Ovary (tissue), 9 donors: ENCODE results near the gene SFI1. TPM values are rescaled to one million over a fixed set of nuclear protein-coding genes. Genes with fewer than 3 reads are reported as not detected.
"Not testable (repeated sequence)": the region's sequence is repeated elsewhere in the genome, so short reads cannot be mapped to it uniquely, and the experiment has no call there.

ENCODE experiments used
- DNase-seq, 5 donors: peaks; one replicate each; pipeline ENCODE4 v3.0.0-alpha.2; 2019 to 2020
- H3K27ac ChIP-seq, 2 donors: fragments of 200-600 bp; one replicate each; pipeline versions ENCODE4 v1.5.1 to v1.8.0; 2019 to 2022
- H3K27me3 ChIP-seq: fragments of 200-600 bp; one replicate; pipeline ENCODE4 v1.8.0; 2022
- H3K36me3 ChIP-seq: fragments of 200-600 bp; sonication (generic); one replicate; pipeline ENCODE4 v1.5.1; 2019
- H3K4me1 ChIP-seq: one replicate; pipeline ENCODE4 v1.8.1; 2013; ENCODE audit warnings: mild to moderate bottlenecking, moderate library complexity; ENCODE audit not compliant: insufficient read depth
- H3K4me3 ChIP-seq: fragments of 200-600 bp; sonication (generic); one replicate; pipeline ENCODE4 v1.5.1; 2017
- H3K9me3 ChIP-seq, 2 donors: fragments of 200-600 bp in 1 of 2; sonication (generic) in 1 of 2; one replicate each; pipeline versions ENCODE4 v1.5.1 to v1.8.1; 2013 to 2019; ENCODE audit warnings: mild to moderate bottlenecking in 1 of 2, moderate library complexity in 1 of 2
- EP300 ChIP-seq: sonication (generic); formaldehyde crosslinking; IDR thresholded peaks from one replicate; pipeline ENCODE4 v1.6.1; 2017; ENCODE audit warnings: antibody characterized with exemption
- POLR2A ChIP-seq: fragments of 450-650 bp; IDR thresholded peaks from one replicate; pipeline ENCODE4 v1.6.1; 2017; ENCODE audit warnings: antibody characterized with exemption, mild to moderate bottlenecking, moderate library complexity
- WGBS, 3 donors: extraction: QIAGEN DNeasy Blood & Tissue Kit in 1 of 3; methylation state at CpG; one replicate each; pipeline versions ENCODE4 v1.1.5 to v1.1.7; 2013 to 2017; 5-methylcytosine and 5-hydroxymethylcytosine counted together
- intact Hi-C, 4 donors: fragments of 100-400 bp; cut with DNase I; formaldehyde crosslinking; loops; one replicate each; pipeline versions ENCODE4 v1.11.0 to v1.15.1; 2022 to 2023
- polyA plus RNA-seq, 2 donors: library from polyadenylated mRNA; stranded (reverse); fragments of 200-250 nt in 1 of 2; fragments of 350-450 nt in 1 of 2; fragmentation: Illumina TruSeq in 1 of 2; extraction: RNeasy Lipid Tissue Mini Kit (QIAGEN cat#74804) in 1 of 2; gene quantifications; one replicate each; pipeline ENCODE4 v1.2.3, GENCODE V29; 2013 to 2014
- total RNA-seq, 7 donors: library from RNA; depleted of rRNA in 2 of 7; stranded (reverse); fragments of >200 nt in 2 of 7; fragmentation: NEBNext Ultra II Directional in 3 of 7; extraction: Animal tissue kit (Norgen Biotek cat#: 25700) in 3 of 7; gene quantifications; one replicate each; pipeline versions ENCODE4 v1.1.0 to v1.2.4, GENCODE V29; 2016 to 2023
- TF ChIP-seq, protein P1 (sequence below), 3 donors: fragments of 450-650 bp in 2 of 3; fragments of 200-600 bp in 1 of 3; IDR thresholded peaks; one replicate each; pipeline versions ENCODE4 v1.5.1 to v1.8.0; 2016 to 2022; ENCODE audit warnings: antibody characterized with exemption in 3 of 3, mild to moderate bottlenecking in 1 of 3
- donor health status: DM: no; HTN: no; CAD: no; lungs with moderate emphysema.
- donor health status: DM: no; HTN: no; CAD: no.
- donor health status: Bipolar disorder and iron deficiency.
- donor health status: DM: yes; HTN: yes; CAD: no.
- donor health status: DM: no; HTN: no; CAD: no.
- donor health status: DM: yes; HTN: yes; CAD: no.

The SFI1 gene
- total and polyA plus RNA-seq, 9 donors, result 10.8 to 33.9 (median 25.2) TPM

DNA sequence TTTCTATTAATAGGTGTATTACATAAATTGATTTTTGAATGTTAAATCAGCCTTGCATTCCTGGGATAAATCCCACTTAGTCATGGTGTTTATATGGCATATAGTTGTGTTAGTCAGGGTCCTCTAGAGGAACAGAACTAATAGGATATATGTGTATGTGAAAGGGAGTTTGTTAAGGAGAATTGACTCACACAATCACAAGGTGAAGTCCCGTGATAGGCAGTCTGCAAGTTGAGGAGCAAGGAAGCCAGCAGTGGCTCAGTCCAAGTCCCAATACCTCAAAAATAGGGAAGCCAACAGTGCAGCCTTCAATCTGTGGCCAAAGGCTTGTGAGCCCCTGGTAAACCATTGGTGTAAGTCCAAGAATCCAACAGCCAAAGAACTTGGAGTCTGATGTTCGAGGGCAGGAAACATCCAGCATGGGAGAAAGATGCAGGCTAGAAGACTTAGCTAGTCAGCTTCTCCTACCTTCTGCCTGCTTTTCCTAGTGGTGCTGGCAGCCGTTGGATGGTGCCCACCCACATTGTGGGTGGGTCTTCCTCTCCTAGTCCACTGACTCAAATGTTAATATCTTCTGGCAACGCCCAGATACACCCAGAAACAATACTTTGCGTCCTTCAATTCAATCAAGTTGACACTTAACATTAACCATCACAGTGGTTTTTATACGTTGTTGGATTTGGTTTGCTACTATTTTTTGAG is 12.9 kb downstream of the SFI1 start:
- no peaks in the 10 kb centered on the region for H3K27me3 ChIP-seq
- DNase-seq, result no peak
- no peaks in the 10 kb centered on the region for H3K36me3 ChIP-seq
- H3K4me3 ChIP-seq, result no peak overlapping the region
- no peaks in the 10 kb centered on the region for H3K9me3 ChIP-seq
- TF ChIP-seq EP300 (no peak), POLR2A (no peak)
- TF ChIP-seq, protein P1, sequence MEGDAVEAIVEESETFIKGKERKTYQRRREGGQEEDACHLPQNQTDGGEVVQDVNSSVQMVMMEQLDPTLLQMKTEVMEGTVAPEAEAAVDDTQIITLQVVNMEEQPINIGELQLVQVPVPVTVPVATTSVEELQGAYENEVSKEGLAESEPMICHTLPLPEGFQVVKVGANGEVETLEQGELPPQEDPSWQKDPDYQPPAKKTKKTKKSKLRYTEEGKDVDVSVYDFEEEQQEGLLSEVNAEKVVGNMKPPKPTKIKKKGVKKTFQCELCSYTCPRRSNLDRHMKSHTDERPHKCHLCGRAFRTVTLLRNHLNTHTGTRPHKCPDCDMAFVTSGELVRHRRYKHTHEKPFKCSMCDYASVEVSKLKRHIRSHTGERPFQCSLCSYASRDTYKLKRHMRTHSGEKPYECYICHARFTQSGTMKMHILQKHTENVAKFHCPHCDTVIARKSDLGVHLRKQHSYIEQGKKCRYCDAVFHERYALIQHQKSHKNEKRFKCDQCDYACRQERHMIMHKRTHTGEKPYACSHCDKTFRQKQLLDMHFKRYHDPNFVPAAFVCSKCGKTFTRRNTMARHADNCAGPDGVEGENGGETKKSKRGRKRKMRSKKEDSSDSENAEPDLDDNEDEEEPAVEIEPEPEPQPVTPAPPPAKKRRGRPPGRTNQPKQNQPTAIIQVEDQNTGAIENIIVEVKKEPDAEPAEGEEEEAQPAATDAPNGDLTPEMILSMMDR (IDR thresholded peaks at IDR 0.05), result no peak
- WGBS, 3 donors, result 85 to 91% (median 91%) methylated on average over 6 of the region's 6 CpGs
- H3K27ac ChIP-seq, result no peak overlapping the region
- intact Hi-C loops, result no loop called here
- no peaks in the 10 kb centered on the region for H3K4me1 ChIP-seq

DNA sequence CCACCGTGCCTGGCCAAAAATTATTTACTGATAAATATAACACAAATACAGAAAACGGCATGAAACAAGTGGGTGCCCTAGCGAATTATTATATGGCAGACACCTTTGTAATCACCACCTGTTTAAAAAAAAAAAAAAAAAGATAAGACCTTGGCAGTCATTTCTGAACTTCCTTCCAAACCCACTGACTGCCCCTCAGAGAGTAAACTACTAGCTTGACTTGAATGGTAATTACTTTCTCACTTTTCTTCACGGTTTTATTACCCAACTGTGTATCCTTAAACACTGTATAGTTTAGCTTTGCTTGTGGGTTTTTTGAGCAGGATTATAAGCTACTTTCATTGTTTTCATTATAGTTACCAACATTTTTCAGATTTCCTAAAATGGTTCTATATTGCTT is 23.7 kb downstream of the SFI1 start:
- Histone ChIP-seq H3K27ac (no peak overlapping the region), H3K27me3 (no peaks in the 10 kb centered on the region), H3K4me1 (no peaks in the 10 kb centered on the region), H3K9me3 (no peaks in the 10 kb centered on the region), H3K4me3 (no peak overlapping the region), H3K36me3 (no peaks in the 10 kb centered on the region)
- no peak for DNase-seq
- TF ChIP-seq POLR2A (no peak), EP300 (no peak)
- TF ChIP-seq, protein P1 (IDR thresholded peaks at IDR 0.05), result no peak
- intact Hi-C loops, result no loop called here
- 67 to 84% (median 77%) methylated on average over 4 of the region's 4 CpGs for WGBS, 3 donors

DNA sequence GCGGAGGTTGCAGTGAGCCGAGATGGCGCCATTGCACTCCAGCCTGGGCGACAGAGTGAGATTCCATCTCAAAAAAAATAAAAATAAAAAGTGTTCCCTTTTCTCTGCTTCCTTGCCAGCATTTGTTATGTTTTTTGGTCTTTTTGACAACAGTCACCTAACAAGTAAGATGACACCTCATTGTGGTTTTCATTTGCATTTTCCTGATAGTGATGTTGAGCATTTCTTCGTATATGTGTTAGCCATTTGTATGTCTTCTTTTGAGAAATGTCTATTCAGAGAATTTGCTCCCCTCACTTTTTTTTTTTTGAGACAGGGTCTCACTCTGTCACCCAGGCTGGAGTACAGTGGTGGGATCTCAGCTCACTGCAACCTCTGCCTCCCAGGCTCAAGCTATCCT is 27.8 kb downstream of the SFI1 start:
- H3K9me3 ChIP-seq, DNase-seq, H3K4me3 ChIP-seq, H3K4me1 ChIP-seq, H3K27me3 ChIP-seq, intact Hi-C loops, H3K27ac ChIP-seq, H3K36me3 ChIP-seq: not testable (repeated sequence)
- 95 to 97% (median 97%) methylated on average over 5 of the region's 5 CpGs for WGBS, 3 donors

DNA sequence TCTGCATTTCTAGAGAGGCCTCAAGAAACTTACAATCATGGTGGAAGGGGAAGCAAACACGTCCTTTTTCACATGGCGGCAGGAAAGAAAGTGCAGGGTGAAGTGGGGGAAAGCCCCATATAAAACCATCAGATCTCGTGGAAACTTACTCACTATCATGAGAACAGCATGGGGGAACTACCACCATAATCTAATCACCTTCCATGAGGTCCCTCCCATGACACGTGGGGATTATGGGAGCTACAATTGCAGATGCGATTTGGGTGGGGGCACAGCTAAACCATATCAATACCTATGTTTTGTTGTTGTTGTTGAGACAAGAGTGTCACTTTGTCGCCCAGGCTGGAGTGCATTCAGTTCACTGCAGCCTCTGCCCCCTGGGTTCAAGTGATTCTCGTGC is 29.9 kb downstream of the SFI1 start:
- H3K4me1 ChIP-seq, result no peaks in the 10 kb centered on the region
- DNase-seq, result no peak
- H3K4me3 ChIP-seq, result no peak overlapping the region
- no peaks in the 10 kb centered on the region for H3K27me3 ChIP-seq
- no peaks in the 10 kb centered on the region for H3K9me3 ChIP-seq
- TF ChIP-seq EP300, result no peak
- TF ChIP-seq POLR2A, result no peak
- TF ChIP-seq, protein P1 (IDR thresholded peaks at IDR 0.05), result no peak
- intact Hi-C loops, result no loop called here
- H3K36me3 ChIP-seq, result no peaks in the 10 kb centered on the region
- no peak overlapping the region for H3K27ac ChIP-seq
- WGBS, 3 donors, result 93 to 96% (median 95%) methylated on average over 7 of the region's 7 CpGs

DNA sequence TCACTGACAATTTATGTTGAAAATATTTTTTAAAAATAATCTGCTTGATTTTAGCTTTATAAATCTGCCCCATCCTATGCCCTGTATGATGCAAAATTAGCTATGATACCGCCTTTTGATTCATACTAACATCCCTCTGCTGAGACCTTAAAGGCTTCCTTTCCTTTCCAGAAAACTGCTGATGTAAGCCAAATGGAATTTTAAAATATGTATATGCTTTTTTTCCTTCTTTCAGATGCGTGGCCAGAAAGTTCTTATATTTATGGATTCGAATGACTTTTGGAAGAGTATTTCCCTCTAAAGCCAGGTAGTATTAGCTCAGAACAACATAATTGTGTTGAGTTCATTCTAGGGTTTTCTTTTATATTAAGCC is 34.5 kb downstream of the SFI1 start:
- Histone ChIP-seq H3K27me3 (no peaks in the 10 kb centered on the region), H3K9me3 (no peaks in the 10 kb centered on the region), H3K36me3 (no peaks in the 10 kb centered on the region), H3K4me3 (no peak overlapping the region), H3K4me1 (no peaks in the 10 kb centered on the region), H3K27ac (peak overlapping the region in 1 of 2 donors; percentile 26)
- intact Hi-C loops, result no loop called here
- no peak for TF ChIP-seq POLR2A
- TF ChIP-seq, protein P1 (IDR thresholded peaks at IDR 0.05), result no peak
- TF ChIP-seq EP300, result no peak
- DNase-seq, result no peak
- 11 to 22% (median 22%) methylated on average over 3 of the region's 3 CpGs for WGBS, 3 donors
